Mesothelial cell of epicardium (in vitro differentiated cells): ENCODE data around the gene N4BP3. TPM values are rescaled to one million over a fixed set of nuclear protein-coding genes. Genes with fewer than 3 reads are reported as not detected.

Experiments
- DNase-seq, 2 experiments: peaks; one replicate each; pipeline ENCODE4 v3.0.0; 2021; ENCODE audit warnings: low spot score in 2 of 2; ENCODE audit not compliant: unreplicated experiment in 2 of 2
- H3K27ac Mint-ChIP-seq: 2 replicates; pipeline ENCODE4 v1.8.0; 2021; ENCODE audit warnings: mixed read lengths
- H3K27me3 Mint-ChIP-seq: 2 replicates; pipeline ENCODE4 v1.8.0; 2021; ENCODE audit warnings: low read depth, mixed read lengths
- H3K36me3 Mint-ChIP-seq: 2 replicates; pipeline ENCODE4 v1.8.0; 2021; ENCODE audit warnings: mixed read lengths
- H3K4me1 Mint-ChIP-seq: 2 replicates; pipeline ENCODE4 v1.8.0; 2021; ENCODE audit warnings: mixed read lengths
- H3K4me3 Mint-ChIP-seq: 2 replicates; pipeline ENCODE4 v1.8.0; 2021; ENCODE audit warnings: mild to moderate bottlenecking, moderate library complexity, mixed read lengths
- H3K9me3 Mint-ChIP-seq: 2 replicates; pipeline ENCODE4 v1.8.0; 2021; ENCODE audit warnings: mixed read lengths
- CTCF ChIP-seq: fragments of 200-600 bp; sonication (generic); IDR thresholded peaks from one replicate; pipeline ENCODE4 v1.5.0; 2021; ENCODE audit warnings: antibody characterized with exemption; ENCODE audit not compliant: unreplicated experiment
- total RNA-seq: library from RNA; stranded (reverse); gene quantifications from 3 replicates; pipeline ENCODE4 v1.2.1, GENCODE V29; 2021

Gene N4BP3
- total RNA-seq, 1 donor from 2014 or later, result 1.8 TPM

- DNase-seq, result no peak
- H3K9me3 Mint-ChIP-seq, result no peaks in the 10 kb centered on the region
- H3K27ac Mint-ChIP-seq, result no peak overlapping the region
- no peak for TF ChIP-seq CTCF
- H3K27me3 Mint-ChIP-seq, result no peaks in the 10 kb centered on the region
- no peak overlapping the region for H3K4me3 Mint-ChIP-seq
- peaks cover 12% of the 10 kb centered on the region for H3K4me1 Mint-ChIP-seq
- H3K36me3 Mint-ChIP-seq, result peaks cover 20% of the 10 kb centered on the region
Measured at GRCh38 chr5:178149199-178149932, 36.0 kb downstream of the N4BP3 start.

- Mint-ChIP-seq H3K27me3 (no peaks in the 10 kb centered on the region), H3K36me3 (peaks cover 16% of the 10 kb centered on the region), H3K9me3 (no peaks in the 10 kb centered on the region), H3K4me1 (peaks cover 12% of the 10 kb centered on the region), H3K4me3 (peak overlapping the region; percentile 28), H3K27ac (no peak overlapping the region)
- no peak for TF ChIP-seq CTCF
- no peak for DNase-seq
Measured at GRCh38 chr5:178150977-178151734, 37.8 kb downstream of the N4BP3 start.

GRCh38 chr5:178152491-178153444 lies 39.4 kb downstream of the N4BP3 start:
- no peak for DNase-seq
- TF ChIP-seq CTCF, result no peak
- peaks cover 12% of the 10 kb centered on the region for H3K4me1 Mint-ChIP-seq
- H3K9me3 Mint-ChIP-seq, result no peaks in the 10 kb centered on the region
- no peaks in the 10 kb centered on the region for H3K27me3 Mint-ChIP-seq
- peak overlapping the region; percentile 96 for H3K4me3 Mint-ChIP-seq
- H3K27ac Mint-ChIP-seq, result peak overlapping the region; percentile 95
- H3K36me3 Mint-ChIP-seq, result peaks cover 11% of the 10 kb centered on the region

GRCh38 chr5:178153530-178154340 lies 40.4 kb downstream of the N4BP3 start, which contains the start of gene NHP2:
Gene NHP2 (minus strand): TSS chr5:178153885. CDS start chr5:178153817, 68 bp downstream.
- H3K9me3 Mint-ChIP-seq, result no peaks in the 10 kb centered on the region
- no peaks in the 10 kb centered on the region for H3K27me3 Mint-ChIP-seq
- H3K4me3 Mint-ChIP-seq, result peak within 1 kb of the TSS; percentile 96
- peak; percentile 97 to 99 for DNase-seq
- peak within 1 kb of the TSS; percentile 95 for H3K27ac Mint-ChIP-seq
- TF ChIP-seq CTCF, result no peak
- peaks cover 7% of the 10 kb centered on the region for H3K36me3 Mint-ChIP-seq
- H3K4me1 Mint-ChIP-seq, result peaks cover 12% of the 10 kb centered on the region
